Measurements from ENCODE around the gene TAGLN2. TPM values are rescaled to one million over a fixed set of nuclear protein-coding genes. Genes with fewer than 3 reads are reported as not detected.

Gene TAGLN2
- total and polyA plus RNA-seq, 5 donors from 2014 or later = 503 to 1,055 (median 860) TPM

GRCh38 chr1:159927849-159928431, 2.6 kb upstream of the TAGLN2 start:
- Histone ChIP-seq H3K4me3 (ENCODE audit: low read depth, low read length) (no peak overlapping the region), H3K4me1 (ENCODE audit: control insufficient read depth, insufficient read depth, low read length, poor library complexity, severe bottlenecking) (peaks cover 17% of the 10 kb centered on the region), H3K27ac (ENCODE audit: insufficient read depth, low read length, poor library complexity, severe bottlenecking) (no peak overlapping the region), H3K27me3 (ENCODE audit: control insufficient read depth, insufficient read depth, low read length) (no peaks in the 10 kb centered on the region), H3K9me3 (ENCODE audit: control insufficient read depth in 2 of 2, low read length in 2 of 2) (no peaks in the 10 kb centered on the region), H3K36me3 (ENCODE audit: control insufficient read depth, insufficient read depth, low read length) (no peaks in the 10 kb centered on the region)
- H3K27me3 Mint-ChIP-seq = peaks cover 10% of the 10 kb centered on the region
- ATAC-seq (ENCODE audit: low read depth in 2 of 2) (no peak), DNase-seq (no peak)
- H3K36me3 Mint-ChIP-seq = peaks cover 6% of the 10 kb centered on the region
- no peak overlapping the region for H3K4me3 Mint-ChIP-seq
- peaks cover 0 to 6% (median 0%) of the 10 kb centered on the region in 7 donors for H3K9me3 Mint-ChIP-seq
- H3K27ac Mint-ChIP-seq = no peak overlapping the region
- peaks cover 0 to 26% (median 18%) of the 10 kb centered on the region in 4 donors for H3K4me1 Mint-ChIP-seq

- Histone ChIP-seq H3K9me3 (ENCODE audit: control insufficient read depth in 2 of 2, low read length in 2 of 2) (no peaks in the 10 kb centered on the region), H3K4me3 (ENCODE audit: low read depth, low read length) (no peak overlapping the region), H3K36me3 (ENCODE audit: control insufficient read depth, insufficient read depth, low read length) (no peaks in the 10 kb centered on the region), H3K27ac (ENCODE audit: insufficient read depth, low read length, poor library complexity, severe bottlenecking) (no peak overlapping the region), H3K27me3 (ENCODE audit: control insufficient read depth, insufficient read depth, low read length) (no peaks in the 10 kb centered on the region), H3K4me1 (ENCODE audit: control insufficient read depth, insufficient read depth, low read length, poor library complexity, severe bottlenecking) (peaks cover 23% of the 10 kb centered on the region)
- ATAC-seq (ENCODE audit: low read depth in 2 of 2) = no peak
- Mint-ChIP-seq H3K4me3 (peak overlapping the region in 2 of 4 donors; percentile 14 to 100), H3K9me3 (peaks cover 0 to 6% (median 0%) of the 10 kb centered on the region in 7 donors), H3K36me3 (peaks cover 6% of the 10 kb centered on the region), H3K27ac (peak overlapping the region in 1 of 3 donors; percentile 99), H3K27me3 (peaks cover 10% of the 10 kb centered on the region), H3K4me1 (peaks cover 0 to 32% (median 20%) of the 10 kb centered on the region in 4 donors)
- DNase-seq = no peak
Measured at GRCh38 chr1:159927211-159927848, 2.0 kb upstream of the TAGLN2 start.

- Histone ChIP-seq H3K9me3 (ENCODE audit: control insufficient read depth in 2 of 2, low read length in 2 of 2) (no peaks in the 10 kb centered on the region), H3K4me1 (ENCODE audit: control insufficient read depth, insufficient read depth, low read length, poor library complexity, severe bottlenecking) (peaks cover 39% of the 10 kb centered on the region), H3K27ac (ENCODE audit: insufficient read depth, low read length, poor library complexity, severe bottlenecking) (peak overlapping the region; percentile 98), H3K4me3 (ENCODE audit: low read depth, low read length) (peak overlapping the region; percentile 89), H3K36me3 (ENCODE audit: control insufficient read depth, insufficient read depth, low read length) (peaks cover 7% of the 10 kb centered on the region), H3K27me3 (ENCODE audit: control insufficient read depth, insufficient read depth, low read length) (no peaks in the 10 kb centered on the region)
- Mint-ChIP-seq H3K9me3 (peaks cover 0 to 6% (median 0%) of the 10 kb centered on the region in 7 donors), H3K27me3 (peaks cover 10% of the 10 kb centered on the region), H3K4me3 (peak overlapping the region; percentile 92 to 100 (median 98)), H3K36me3 (peaks cover 16% of the 10 kb centered on the region), H3K27ac (peak overlapping the region; percentile 98 to 99 (median 98)), H3K4me1 (peaks cover 8 to 48% (median 34%) of the 10 kb centered on the region in 4 donors)
- ATAC-seq (ENCODE audit: low read depth in 2 of 2) (peak in 1 of 2 donors; percentile 5), DNase-seq (no peak)
Measured at GRCh38 chr1:159925719-159926078, 392 bp upstream of the TAGLN2 start.

GRCh38 chr1:159924025-159924790, 1.1 kb downstream of the TAGLN2 start:
- DNase-seq = peak; percentile 58 to 70 (median 66)
- peaks cover 22% of the 10 kb centered on the region for H3K36me3 ChIP-seq (ENCODE audit: control insufficient read depth, insufficient read depth, low read length)
- no peaks in the 10 kb centered on the region for H3K9me3 ChIP-seq (ENCODE audit: control insufficient read depth in 2 of 2, low read length in 2 of 2)
- H3K36me3 Mint-ChIP-seq = peaks cover 25% of the 10 kb centered on the region
- peaks cover 10% of the 10 kb centered on the region for H3K27me3 Mint-ChIP-seq
- H3K27me3 ChIP-seq (ENCODE audit: control insufficient read depth, insufficient read depth, low read length) = no peaks in the 10 kb centered on the region
- H3K27ac ChIP-seq (ENCODE audit: insufficient read depth, low read length, poor library complexity, severe bottlenecking) = peak overlapping the region; percentile 98
- peak; percentile 6 to 19 for ATAC-seq (ENCODE audit: low read depth in 2 of 2)
- H3K4me1 Mint-ChIP-seq = peaks cover 10 to 61% (median 37%) of the 10 kb centered on the region in 4 donors
- peak overlapping the region; percentile 94 for H3K4me3 ChIP-seq (ENCODE audit: low read depth, low read length)
- H3K4me1 ChIP-seq (ENCODE audit: control insufficient read depth, insufficient read depth, low read length, poor library complexity, severe bottlenecking) = peaks cover 45% of the 10 kb centered on the region
- H3K4me3 Mint-ChIP-seq = peak overlapping the region; percentile 92 to 100 (median 98)
- peaks cover 0 to 6% (median 0%) of the 10 kb centered on the region in 7 donors for H3K9me3 Mint-ChIP-seq
- peak overlapping the region; percentile 98 to 100 (median 99) for H3K27ac Mint-ChIP-seq

- H3K27ac Mint-ChIP-seq = peak overlapping the region; percentile 98 to 100 (median 99)
- ATAC-seq (ENCODE audit: low read depth in 2 of 2) (peak; percentile 49 to 59), DNase-seq (peak; percentile 84 to 91 (median 89))
- H3K4me1 Mint-ChIP-seq = peaks cover 11 to 67% (median 37%) of the 10 kb centered on the region in 4 donors
- Histone ChIP-seq H3K9me3 (ENCODE audit: control insufficient read depth in 2 of 2, low read length in 2 of 2) (no peaks in the 10 kb centered on the region), H3K4me3 (ENCODE audit: low read depth, low read length) (peak overlapping the region; percentile 94), H3K27me3 (ENCODE audit: control insufficient read depth, insufficient read depth, low read length) (no peaks in the 10 kb centered on the region), H3K4me1 (ENCODE audit: control insufficient read depth, insufficient read depth, low read length, poor library complexity, severe bottlenecking) (peaks cover 45% of the 10 kb centered on the region), H3K27ac (ENCODE audit: insufficient read depth, low read length, poor library complexity, severe bottlenecking) (peak overlapping the region; percentile 98), H3K36me3 (ENCODE audit: control insufficient read depth, insufficient read depth, low read length) (peaks cover 30% of the 10 kb centered on the region)
- peak overlapping the region; percentile 92 to 100 (median 98) for H3K4me3 Mint-ChIP-seq
- H3K36me3 Mint-ChIP-seq = peaks cover 25% of the 10 kb centered on the region
- H3K27me3 Mint-ChIP-seq = peaks cover 10% of the 10 kb centered on the region
- H3K9me3 Mint-ChIP-seq = peaks cover 0 to 6% (median 0%) of the 10 kb centered on the region in 7 donors
Measured at GRCh38 chr1:159923203-159924024, 1.9 kb downstream of the TAGLN2 start.

GRCh38 chr1:159922511-159923202, 2.6 kb downstream of the TAGLN2 start:
- Mint-ChIP-seq H3K4me1 (peaks cover 16 to 73% (median 40%) of the 10 kb centered on the region in 4 donors), H3K36me3 (peaks cover 33% of the 10 kb centered on the region), H3K27me3 (peaks cover 10% of the 10 kb centered on the region), H3K4me3 (peak overlapping the region; percentile 92 to 100 (median 98)), H3K9me3 (peaks cover 0 to 6% (median 0%) of the 10 kb centered on the region in 7 donors), H3K27ac (peak overlapping the region; percentile 98 to 100 (median 99))
- Histone ChIP-seq H3K27ac (ENCODE audit: insufficient read depth, low read length, poor library complexity, severe bottlenecking) (peak overlapping the region; percentile 98), H3K4me1 (ENCODE audit: control insufficient read depth, insufficient read depth, low read length, poor library complexity, severe bottlenecking) (peaks cover 48% of the 10 kb centered on the region), H3K4me3 (ENCODE audit: low read depth, low read length) (peak overlapping the region; percentile 94), H3K9me3 (ENCODE audit: control insufficient read depth in 2 of 2, low read length in 2 of 2) (no peaks in the 10 kb centered on the region), H3K36me3 (ENCODE audit: control insufficient read depth, insufficient read depth, low read length) (peaks cover 37% of the 10 kb centered on the region), H3K27me3 (ENCODE audit: control insufficient read depth, insufficient read depth, low read length) (no peaks in the 10 kb centered on the region)
- DNase-seq = no peak
- no peak for ATAC-seq (ENCODE audit: low read depth in 2 of 2)
